HG03039 (cell line): ENCODE data around the gene CHN1.

Experiments used
- ATAC-seq: cut with Tn5 transposase; IDR thresholded peaks from one replicate; pipeline ENCODE4 v1.9.1; 2021; ENCODE audit warnings: mild to moderate bottlenecking, moderate library complexity; ENCODE audit not compliant: unreplicated experiment

The CHN1 gene

DNA sequence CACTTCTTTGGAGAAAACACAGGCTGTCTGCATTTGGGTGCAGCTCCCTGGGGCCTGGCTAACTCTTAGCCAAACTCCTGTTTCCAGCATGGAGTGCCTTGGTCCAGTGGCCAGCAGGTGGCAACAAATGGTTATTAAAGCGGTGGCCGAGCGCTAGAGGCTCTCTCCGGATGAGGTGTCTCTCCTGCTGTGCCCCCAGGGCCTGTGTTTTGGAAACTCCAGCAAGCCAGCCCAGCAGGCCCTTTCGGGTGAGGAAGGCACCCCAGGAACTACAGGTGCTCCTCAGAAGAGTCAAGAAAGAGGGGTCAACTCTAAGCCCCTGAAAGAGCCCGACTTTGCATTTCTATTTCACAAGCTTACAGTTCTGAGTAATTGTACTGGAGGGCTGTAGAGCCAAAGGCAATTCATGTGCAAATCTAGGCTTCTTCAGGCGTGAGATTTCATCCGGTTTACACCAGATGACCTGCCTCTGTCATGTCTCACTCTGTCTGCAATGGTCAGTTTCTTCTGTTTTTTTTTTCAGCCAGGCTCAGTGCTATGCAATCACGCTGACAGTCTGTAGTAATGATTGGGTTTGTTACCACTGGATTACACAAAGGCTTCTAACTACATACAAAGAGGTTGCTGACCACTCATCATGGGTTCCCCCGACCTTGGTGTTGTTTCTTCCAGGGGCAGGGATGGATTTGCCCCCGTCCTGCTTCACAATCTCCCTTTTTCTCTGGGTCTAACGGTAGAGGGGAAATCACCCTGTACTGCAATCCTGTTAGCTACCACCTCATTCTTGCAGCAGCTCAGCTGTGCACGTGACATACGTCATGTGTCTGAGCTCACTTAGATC lies 233.3 kb downstream of the CHN1 start:
- ATAC-seq: no peak

GRCh38 chr2:174771136-174771535 lies 234.0 kb downstream of the CHN1 start:
- no peak for ATAC-seq

DNA sequence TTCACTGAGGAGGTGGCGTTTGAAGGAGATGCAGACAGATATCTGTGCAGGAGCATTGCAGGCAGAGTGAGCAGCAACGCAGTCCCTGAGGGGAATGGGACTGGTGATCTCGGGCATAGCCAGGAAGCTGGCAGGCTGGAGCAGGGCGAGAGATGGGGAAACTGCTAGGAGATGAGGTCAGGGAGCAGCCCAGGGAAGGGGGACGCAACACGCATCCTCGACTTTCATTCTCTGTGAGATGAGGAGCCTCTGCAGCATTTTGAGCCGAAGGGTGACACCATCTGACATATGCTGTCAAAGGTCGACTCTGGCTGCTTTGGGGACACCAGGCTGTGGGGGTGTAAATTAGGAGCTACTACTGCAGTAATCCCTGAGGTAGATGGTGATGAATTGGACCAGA lies 236.6 kb downstream of the CHN1 start:
- no peak for ATAC-seq

GRCh38 chr2:174766271-174766670 lies 238.9 kb downstream of the CHN1 start:
- ATAC-seq: no peak

DNA sequence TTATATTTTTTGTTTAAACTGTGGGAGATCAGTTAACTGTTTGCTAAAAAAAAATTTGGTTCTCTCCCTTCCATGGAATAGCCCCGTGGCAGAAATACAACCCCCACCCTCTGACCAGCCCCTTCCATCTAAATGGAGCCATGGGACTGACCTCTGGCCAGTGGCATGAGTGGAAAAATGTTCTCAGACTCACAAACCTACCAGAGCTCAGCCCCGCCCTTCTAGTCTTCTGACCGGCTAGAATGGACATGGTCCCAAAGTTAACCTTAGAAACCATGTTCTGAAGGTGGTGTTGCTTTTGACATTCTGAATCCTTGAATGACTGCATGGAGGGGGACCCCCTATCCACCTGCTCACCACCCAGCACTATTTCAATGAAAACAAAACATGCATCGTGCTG lies 239.6 kb downstream of the CHN1 start:
- no peak for ATAC-seq

DNA sequence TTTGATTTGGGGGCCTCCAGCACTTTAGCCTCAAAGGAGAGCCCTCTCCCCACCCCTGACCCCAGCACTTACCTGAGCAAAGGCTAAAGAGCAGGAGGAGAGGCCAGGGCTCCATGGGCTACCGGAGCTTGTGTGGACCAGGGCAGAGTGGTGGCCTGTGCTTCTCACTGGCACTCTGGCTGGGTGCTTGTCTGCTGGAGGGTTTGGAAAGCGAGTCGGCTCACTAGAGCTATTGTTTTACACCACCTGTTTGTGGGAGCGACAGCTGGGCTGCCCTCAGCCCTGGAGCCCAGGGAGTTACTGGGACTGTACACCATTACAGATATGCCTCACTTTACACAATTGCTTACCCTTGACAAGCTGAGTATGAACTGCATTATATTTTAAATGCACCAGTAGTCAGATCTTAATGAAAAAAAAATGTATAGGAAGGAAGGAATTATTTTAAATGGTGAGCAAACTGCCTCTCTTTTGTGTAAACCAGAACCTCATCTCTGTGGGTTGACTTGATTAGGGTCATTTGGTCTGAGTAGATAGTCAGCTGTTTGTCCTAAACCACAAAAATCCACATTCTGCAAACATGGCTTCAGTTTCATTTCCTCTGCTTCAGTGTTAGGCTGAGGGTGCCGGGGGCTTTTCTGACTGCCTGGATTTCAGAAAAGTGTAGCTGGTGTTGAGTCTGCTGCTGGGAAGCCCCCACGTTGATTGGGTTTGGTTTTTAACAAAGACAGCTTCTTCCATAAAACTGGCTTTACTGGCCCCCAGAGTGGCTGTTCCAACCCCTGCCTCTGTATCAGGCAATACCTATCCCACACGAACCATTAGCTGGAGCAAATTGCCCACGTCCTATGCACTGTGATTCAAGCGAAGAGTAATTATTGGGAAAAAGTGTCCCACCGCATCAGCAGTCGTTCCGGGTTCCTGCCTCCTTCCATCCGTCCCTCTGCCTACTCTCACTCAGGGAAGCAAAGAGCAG lies 240.6 kb downstream of the CHN1 start, which contains the start of gene CHRNA1:
Gene CHRNA1 (minus strand): TSS at position 193 of the 976 bp plus-strand sequence. CDS start 78 bp downstream, at position 115.
- ATAC-seq: peak; percentile 49

GRCh38 chr2:174763780-174764179 lies 241.4 kb downstream of the CHN1 start:
- no peak for ATAC-seq

- ATAC-seq: no peak
These were observed 242.7 kb downstream of the CHN1 start for GRCh38 chr2:174762464-174762863.

GRCh38 chr2:174761837-174762236 lies 243.3 kb downstream of the CHN1 start:
- ATAC-seq: no peak

- ATAC-seq: no peak
These were observed 244.2 kb downstream of the CHN1 start for GRCh38 chr2:174760845-174761473.

- no peak for ATAC-seq
These were observed 245.7 kb downstream of the CHN1 start for GRCh38 chr2:174759381-174760065.

DNA sequence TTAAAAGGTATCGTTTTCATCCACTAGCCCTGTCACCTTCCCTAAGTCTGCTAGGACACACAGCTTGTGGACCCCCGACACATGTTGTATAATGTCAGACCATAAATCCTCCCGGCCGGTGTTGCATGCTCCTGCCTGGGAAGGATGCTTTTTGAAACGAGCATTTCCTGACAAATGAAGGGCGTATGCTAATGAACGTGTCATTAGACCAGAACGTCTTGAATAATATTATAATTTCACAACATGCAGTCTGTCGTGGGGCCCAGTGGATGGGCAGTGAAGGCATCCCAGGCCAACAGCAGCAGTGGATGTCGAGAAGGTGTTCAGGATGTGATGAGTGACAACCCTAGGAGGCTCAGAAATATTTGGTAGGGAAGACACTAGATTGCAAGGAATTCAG lies 248.4 kb downstream of the CHN1 start:
- no peak for ATAC-seq

- ATAC-seq: no peak
These were observed 252.0 kb downstream of the CHN1 start for GRCh38 chr2:174753038-174753633.

- ATAC-seq: peak; percentile 78
These were observed 252.7 kb downstream of the CHN1 start for GRCh38 chr2:174752403-174753037.

- ATAC-seq: peak; percentile 33
These were observed 254.2 kb downstream of the CHN1 start for GRCh38 chr2:174750923-174751441.

GRCh38 chr2:174749793-174750192 lies 255.4 kb downstream of the CHN1 start:
- no peak for ATAC-seq

GRCh38 chr2:174748948-174749347 lies 256.2 kb downstream of the CHN1 start:
- peak; percentile 33 for ATAC-seq
